GM10248 (cell line): Measurements from ENCODE around the gene ACLY.
"Not testable (repeated sequence)": the region's sequence is repeated elsewhere in the genome, so short reads cannot be mapped to it uniquely, and the experiment has no call there.

Experiments
- CTCF ChIA-PET: fragments of 300-600 bp; sonication (Branson Sonifier 250); formaldehyde crosslinking; extraction: SDS; loops from one replicate; lab custom pipeline; 2021; ENCODE audit warnings: antibody characterized with exemption; lab: Yijun Ruan, JAX
- POLR2A ChIA-PET: fragments of 350-650 bp; sonication (Branson Sonifier 250); formaldehyde crosslinking; extraction: SDS; loops from one replicate; lab custom pipeline; 2020; ENCODE audit warnings: antibody characterized with exemption; lab: Yijun Ruan, JAX
- DNase-seq: peaks from one replicate; pipeline ENCODE4 v3.0.0; 2012; ENCODE audit errors: extremely low spot score
- CTCF ChIP-seq: IDR thresholded peaks from 2 replicates; pipeline ENCODE4 v1.5.1; 2012; ENCODE audit warnings: mild to moderate bottlenecking, low read depth; ENCODE audit errors: extremely low read depth, missing control alignments, control extremely low read depth

The ACLY gene

GRCh38 chr17:41863074-41863848, 55.5 kb downstream of the ACLY start:
- TF ChIP-seq CTCF: no peak
- no peak for DNase-seq
- ChIA-PET POLR2A (interaction anchor here (0.5 kb wide), 1 partner anchor 122 kb away, joined by 3 read pairs; no protein-coding TSS in a partner anchor), CTCF (interaction anchor here (1.9 to 2.5 kb wide), 2 partner anchors 22 to 52 kb away, joined by 6 to 7 read pairs; partner anchors contain the start of gene P3H4)

GRCh38 chr17:41860254-41860931, 58.4 kb downstream of the ACLY start:
- no peak for TF ChIP-seq CTCF
- POLR2A ChIA-PET: no interaction called here
- DNase-seq: no peak
- CTCF ChIA-PET: interaction anchor here (1.1 to 1.8 kb wide), 4 partner anchors 10 to 70 kb away, joined by 3 to 4 read pairs (median 3); partner anchors contain the start of genes ODAD4 and P3H4

- ChIA-PET POLR2A (interaction anchor here (1.0 kb wide), 1 partner anchor 162 kb away, joined by 3 read pairs; no protein-coding TSS in a partner anchor), CTCF (interaction anchor here (2.1 kb wide), 1 partner anchor 9 kb away, joined by 4 read pairs; no protein-coding TSS in a partner anchor)
- not testable (repeated sequence) for DNase-seq
Observed at GRCh38 chr17:41851382-41851781, 67.4 kb downstream of the ACLY start.

- no peak for TF ChIP-seq CTCF
- POLR2A ChIA-PET: interaction anchor here (0.9 kb wide), 1 partner anchor 160 kb away, joined by 3 read pairs; no protein-coding TSS in a partner anchor
- no peak for DNase-seq
- CTCF ChIA-PET: interaction anchor here (1.1 to 1.7 kb wide), 5 partner anchors 15 to 184 kb away, joined by 3 read pairs; no protein-coding TSS in a partner anchor
Observed at GRCh38 chr17:41849251-41849990, 69.3 kb downstream of the ACLY start.

- ChIA-PET POLR2A (no interaction called here), CTCF (interaction anchor here (1.1 to 1.7 kb wide), 6 partner anchors 11 to 183 kb away, joined by 3 to 5 read pairs (median 3); partner anchors contain the start of gene KLHL10)
- no peak for TF ChIP-seq CTCF
- DNase-seq: no peak
Observed at GRCh38 chr17:41848788-41849187, 70.0 kb downstream of the ACLY start.

GRCh38 chr17:41844971-41845370, 73.8 kb downstream of the ACLY start:
- TF ChIP-seq CTCF: no peak
- ChIA-PET CTCF (no interaction called here), POLR2A (no interaction called here)
- DNase-seq: no peak

- POLR2A ChIA-PET, DNase-seq, CTCF ChIA-PET: not testable (repeated sequence)
Observed at GRCh38 chr17:41840781-41841180, 78.0 kb downstream of the ACLY start.

GRCh38 chr17:41839448-41839847, 79.3 kb downstream of the ACLY start:
- POLR2A ChIA-PET: interaction anchor here (0.6 kb wide), 1 partner anchor 124 kb away, joined by 3 read pairs; no protein-coding TSS in a partner anchor
- DNase-seq, CTCF ChIA-PET: not testable (repeated sequence)
